SK-N-SH (cell line): Measurements from ENCODE around the gene MADD. TPM values are rescaled to one million over a fixed set of nuclear protein-coding genes. Genes with fewer than 3 reads are reported as not detected.

Source experiments
- CTCF ChIA-PET: fragments of 300-600, 350-600 bp; formaldehyde crosslinking; extraction: SDS; loops from one replicate; lab custom pipeline; 2021; lab: Yijun Ruan, JAX
- POLR2A ChIA-PET: fragments of 350-600 bp; sonication (Branson Sonifier 250); formaldehyde crosslinking; extraction: SDS; loops from one replicate; lab custom pipeline; 2020; ENCODE audit warnings: antibody characterized with exemption, inconsistent platforms; lab: Yijun Ruan, JAX
- DNase-seq: peaks from one replicate; pipeline ENCODE4 v3.0.0; 2012
- H2AFZ ChIP-seq: fragments of 200-600 bp; sonication (generic); 2 replicates; pipeline ENCODE4 v1.8.1; 2016; ENCODE audit warnings: antibody characterized with exemption, mild to moderate bottlenecking, low read depth
- H3F3A ChIP-seq: fragments of 200-600 bp; sonication (generic); replicated peaks from 2 replicates; pipeline ENCODE3; 2016; ENCODE audit warnings: antibody characterized with exemption, mild to moderate bottlenecking; ENCODE audit not compliant: insufficient read depth
- H3K27ac ChIP-seq, 2 experiments: fragments of 200-500 bp in 1 of 2; fragments of 200-600 bp in 1 of 2; sonication (Bioruptor generic) in 1 of 2; sonication (generic), shearing (Covaris generic) in 1 of 2; 2 replicates each; pipeline versions ENCODE4 v1.5.1 to v1.6.1; 2014 to 2016; ENCODE audit warnings: low read depth in 2 of 2, inconsistent platforms in 1 of 2, low read length in 1 of 2, mild to moderate bottlenecking in 1 of 2, mixed read lengths in 1 of 2
- H3K27me3 ChIP-seq: fragments of 200-600 bp; sonication (generic), shearing (Covaris generic); 2 replicates; pipeline ENCODE4 v1.6.1; 2016; ENCODE audit warnings: mixed run types; ENCODE audit not compliant: insufficient read depth
- H3K36me3 ChIP-seq, 2 experiments: fragments of 200-500 bp in 1 of 2; fragments of 200-600 bp in 1 of 2; sonication (Bioruptor generic) in 1 of 2; sonication (generic) in 1 of 2; replicated peaks in 1 of 2; 2 replicates each; pipeline versions ENCODE3 to v1.5.1; 2014 to 2016; ENCODE audit warnings: low read length in 1 of 2, mild to moderate bottlenecking in 1 of 2; ENCODE audit not compliant: insufficient read depth in 2 of 2, control insufficient read depth in 1 of 2
- H3K4me1 ChIP-seq, 2 experiments: fragments of 200-500 bp in 1 of 2; fragments of 200-600 bp in 1 of 2; sonication (Bioruptor generic) in 1 of 2; sonication (generic), shearing (Covaris generic) in 1 of 2; 2 replicates each; pipeline versions ENCODE4 v1.5.1 to v1.6.1; 2014 to 2016; ENCODE audit warnings: low read depth in 1 of 2, low read length in 1 of 2, mixed run types in 1 of 2; ENCODE audit not compliant: insufficient read depth in 2 of 2, control insufficient read depth in 1 of 2
- H3K4me2 ChIP-seq: fragments of 200-600 bp; sonication (generic), shearing (Covaris generic); 2 replicates; pipeline ENCODE4 v1.6.1; 2017; ENCODE audit warnings: mixed run types
- H3K4me3 ChIP-seq, 2 experiments: fragments of 200-500 bp in 1 of 2; fragments of 200-600 bp in 1 of 2; sonication (Bioruptor generic) in 1 of 2; sonication (generic), shearing (Covaris generic) in 1 of 2; 2 replicates each; pipeline versions ENCODE4 v1.5.1 to v1.8.1; 2014 to 2016; ENCODE audit warnings: low read depth in 2 of 2, inconsistent platforms in 1 of 2, low read length in 1 of 2, mild to moderate bottlenecking in 1 of 2, mixed read lengths in 1 of 2, moderate library complexity in 1 of 2
- H3K79me2 ChIP-seq: fragments of 200-600 bp; sonication (generic); 2 replicates; pipeline ENCODE4 v1.8.1; 2017; ENCODE audit warnings: mild to moderate bottlenecking; ENCODE audit not compliant: insufficient read depth
- H3K9ac ChIP-seq: fragments of 200-600 bp; sonication (generic); 2 replicates; pipeline ENCODE4 v1.6.1; 2017; ENCODE audit warnings: mixed run types
- H3K9me2 ChIP-seq: fragments of 200-600 bp; sonication (generic); 2 replicates; pipeline ENCODE4 v1.6.1; 2017; ENCODE audit warnings: mixed run types
- H3K9me3 ChIP-seq: fragments of 200-600 bp; sonication (generic); 2 replicates; pipeline ENCODE4 v1.6.1; 2017; ENCODE audit warnings: mixed run types, mild to moderate bottlenecking, moderate library complexity
- H4K20me1 ChIP-seq: fragments of 200-600 bp; sonication (generic); 2 replicates; pipeline ENCODE4 v1.6.1; 2017; ENCODE audit warnings: mild to moderate bottlenecking, mixed run types; ENCODE audit not compliant: insufficient read depth
- CHD2 ChIP-seq: fragments of 150-350 bp; IDR thresholded peaks from 2 replicates; pipeline ENCODE4 v1.6.1; 2018; ENCODE audit warnings: low read length; ENCODE audit not compliant: partially characterized antibody
- ELF1 ChIP-seq: IDR thresholded peaks from 2 replicates; pipeline ENCODE4 v1.4.0; 2012
- EZH2phosphoT487 ChIP-seq: fragments of 200-600 bp; sonication (generic); IDR thresholded peaks from 2 replicates; pipeline ENCODE4 v1.6.1; 2017; ENCODE audit warnings: low read depth, mixed run types, mild to moderate bottlenecking, antibody characterized with exemption, moderate library complexity, borderline replicate concordance
- FOSL2 ChIP-seq: IDR thresholded peaks from 2 replicates; pipeline ENCODE4 v1.4.0; 2012; ENCODE audit warnings: low read depth, mild to moderate bottlenecking, moderate library complexity, borderline replicate concordance
- FOXJ3 ChIP-seq: sonication (generic); formaldehyde crosslinking; IDR thresholded peaks from 2 replicates; pipeline ENCODE4 v1.5.1; 2020; ENCODE audit warnings: mild to moderate bottlenecking, missing genetic modification reagents
- GABPA ChIP-seq: IDR thresholded peaks from 2 replicates; pipeline ENCODE4 v1.4.0; 2012; ENCODE audit warnings: low read depth, mild to moderate bottlenecking
- JUND ChIP-seq: IDR thresholded peaks from 2 replicates; pipeline ENCODE4 v1.4.0; 2012
- NFIC ChIP-seq: IDR thresholded peaks from 2 replicates; pipeline ENCODE4 v1.4.0; 2012; ENCODE audit warnings: borderline replicate concordance
- NRF1 ChIP-seq: IDR thresholded peaks from 2 replicates; pipeline ENCODE4 v1.6.1; 2012; ENCODE audit warnings: low read depth, mild to moderate bottlenecking, low read length
- RAD21 ChIP-seq: IDR thresholded peaks from 2 replicates; pipeline ENCODE4 v1.6.1; 2012; ENCODE audit warnings: mild to moderate bottlenecking, low read length
- RCOR1 ChIP-seq: fragments of 150-350 bp; IDR thresholded peaks from 2 replicates; pipeline ENCODE4 v1.6.1; 2017; ENCODE audit warnings: antibody characterized with exemption, low read length
- RFX5 ChIP-seq: IDR thresholded peaks from 2 replicates; pipeline ENCODE4 v1.6.1; 2012; ENCODE audit warnings: mild to moderate bottlenecking, improper control_type of control experiment, low read length
- SIN3A ChIP-seq: IDR thresholded peaks from 2 replicates; pipeline ENCODE4 v1.6.1; 2012; ENCODE audit warnings: low read depth, mild to moderate bottlenecking, low read length, moderate library complexity, borderline replicate concordance
- WGBS: methylation state at CpG from one replicate; pipeline ENCODE4 v1.1.6; 2017; ENCODE audit warnings: low lambda C conversion rate; 5-methylcytosine and 5-hydroxymethylcytosine counted together
- polyA plus RNA-seq, 3 experiments: library from polyadenylated mRNA; depleted of rRNA; stranded (reverse); fragments of >200 nt; gene quantifications; 2 replicates each; pipeline ENCODE4 v1.2.3, GENCODE V29; 2012
- TF ChIP-seq, protein P1 (sequence below): IDR thresholded peaks from 2 replicates; pipeline ENCODE4 v1.4.0; 2012; ENCODE audit warnings: low read depth, borderline replicate concordance
- TF ChIP-seq, protein P2 (sequence below): fragments of 150-350 bp; IDR thresholded peaks from 2 replicates; pipeline ENCODE4 v1.6.1; 2017; ENCODE audit warnings: antibody characterized with exemption, low read length, low read depth, borderline replicate concordance

Gene MADD
- polyA plus RNA-seq, 1 of the 3 experiments (the other 2 are of a cell fraction) = 16.4 TPM

DNA sequence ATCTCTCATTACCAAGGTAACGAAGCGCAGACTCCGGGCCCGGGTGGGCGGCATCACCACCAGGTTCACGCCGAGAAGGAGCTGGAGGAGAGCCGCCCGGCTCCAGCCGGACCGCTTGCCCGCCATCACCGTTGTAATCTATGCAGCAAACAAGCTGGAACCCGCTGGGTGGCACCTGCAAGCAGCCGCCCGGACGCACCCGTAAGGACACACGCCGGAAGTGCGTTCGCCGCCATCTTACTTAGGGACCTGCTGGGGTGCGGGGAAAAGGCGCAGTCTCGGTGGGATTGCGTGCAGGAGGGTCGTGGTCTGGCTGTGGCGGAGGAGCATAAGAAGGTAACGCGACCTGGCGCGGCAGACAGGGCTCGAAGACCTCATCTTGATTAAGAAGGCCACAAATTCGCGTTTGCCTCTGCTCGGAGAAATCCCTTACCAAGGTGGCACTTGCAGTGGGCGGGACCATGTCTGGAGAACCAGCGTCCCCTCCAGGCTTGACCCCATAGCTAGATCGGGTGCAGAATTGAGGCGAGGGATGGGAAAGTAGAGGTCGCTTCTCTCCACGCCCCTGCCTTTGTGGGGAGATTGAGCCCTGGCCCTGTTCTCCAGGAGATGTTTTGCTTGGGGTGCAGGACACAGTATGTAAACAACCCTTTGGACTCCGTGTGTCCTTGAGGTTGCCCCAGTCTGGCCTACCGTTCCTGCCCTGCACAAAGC, 21.1 kb upstream of the MADD start, which contains the start of gene ACP2 (continued):
- TF ChIP-seq RFX5 (no peak), RAD21 (peak; percentile 10; the same call in 1 of the 2 replicates), JUND (no peak), NRF1 (no peak), FOSL2 (no peak), FOXJ3 (CRISPR knock-in tag) (no peak), ELF1 (0 out of 2 replicates have a peak, but pooled peaks have one; percentile 61), GABPA (peak; percentile 97)

DNA sequence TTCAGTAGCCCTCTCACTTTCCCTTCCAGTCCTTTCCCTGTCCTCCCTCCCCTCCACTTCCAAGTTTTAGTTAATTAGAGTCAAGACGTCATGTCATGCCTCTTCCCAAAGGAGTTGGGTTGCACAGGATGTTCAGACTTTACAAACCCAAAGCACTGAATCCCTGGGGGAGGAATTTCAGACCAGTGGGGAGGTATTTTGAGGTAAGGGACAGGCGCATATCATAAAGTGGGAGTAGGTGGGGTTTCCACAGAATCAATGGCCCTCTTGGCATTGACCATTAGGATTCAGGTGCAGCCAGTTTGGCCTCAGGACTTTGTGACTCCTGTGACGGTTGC, 20.6 kb upstream of the MADD start:
- WGBS = 49% methylated on average over 3 of the region's 3 CpGs
- peak overlapping the region; percentile 92; the same call in 1 of the 2 replicates for H2AFZ ChIP-seq
- peak overlapping the region; percentile 92 for H3K9ac ChIP-seq
- CTCF ChIA-PET = interaction anchor here (0.9 to 4.2 kb wide), 10 partner anchors 9 to 144 kb away, joined by 3 to 38 read pairs (median 18); partner anchors contain the start of genes ARFGAP2, DDB2, NR1H3 and PACSIN3
- POLR2A ChIA-PET = interaction anchor here (0.9 to 3.4 kb wide), 11 partner anchors 10 to 72 kb away, joined by 3 to 48 read pairs (median 8); partner anchors contain the start of genes ARFGAP2, DDB2 and PACSIN3
- no peak for DNase-seq
- H3K4me1 ChIP-seq = peaks cover 12 to 18% of the 10 kb centered on the region in 2 experiments
- peaks cover 4 to 11% of the 10 kb centered on the region in 2 experiments for H3K36me3 ChIP-seq
- no peaks in the 10 kb centered on the region for H3K27me3 ChIP-seq
- no peaks in the 10 kb centered on the region for H3K9me3 ChIP-seq
- H3K4me2 ChIP-seq = peak overlapping the region; percentile 88
- H3K4me3 ChIP-seq = peak overlapping the region; percentile 75 to 92
- peak overlapping the region in 1 of 2 experiments; percentile 96; a peak in 2 of 4 replicates for H3K27ac ChIP-seq
- no peaks in the 10 kb centered on the region for H4K20me1 ChIP-seq
- no peak for TF ChIP-seq CHD2
- TF ChIP-seq RAD21 = no peak
- no peak for TF ChIP-seq RCOR1
- no peak for TF ChIP-seq GABPA
- TF ChIP-seq NFIC = no peak
- no peak for TF ChIP-seq FOSL2
- TF ChIP-seq FOXJ3 (CRISPR knock-in tag) = no peak
- no peak for TF ChIP-seq SIN3A
- TF ChIP-seq, protein P1, sequence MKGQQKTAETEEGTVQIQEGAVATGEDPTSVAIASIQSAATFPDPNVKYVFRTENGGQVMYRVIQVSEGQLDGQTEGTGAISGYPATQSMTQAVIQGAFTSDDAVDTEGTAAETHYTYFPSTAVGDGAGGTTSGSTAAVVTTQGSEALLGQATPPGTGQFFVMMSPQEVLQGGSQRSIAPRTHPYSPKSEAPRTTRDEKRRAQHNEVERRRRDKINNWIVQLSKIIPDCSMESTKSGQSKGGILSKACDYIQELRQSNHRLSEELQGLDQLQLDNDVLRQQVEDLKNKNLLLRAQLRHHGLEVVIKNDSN = no peak
- no peak for TF ChIP-seq EZH2phosphoT487
- TF ChIP-seq, protein P2, sequence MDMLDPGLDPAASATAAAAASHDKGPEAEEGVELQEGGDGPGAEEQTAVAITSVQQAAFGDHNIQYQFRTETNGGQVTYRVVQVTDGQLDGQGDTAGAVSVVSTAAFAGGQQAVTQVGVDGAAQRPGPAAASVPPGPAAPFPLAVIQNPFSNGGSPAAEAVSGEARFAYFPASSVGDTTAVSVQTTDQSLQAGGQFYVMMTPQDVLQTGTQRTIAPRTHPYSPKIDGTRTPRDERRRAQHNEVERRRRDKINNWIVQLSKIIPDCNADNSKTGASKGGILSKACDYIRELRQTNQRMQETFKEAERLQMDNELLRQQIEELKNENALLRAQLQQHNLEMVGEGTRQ = no peak
- H3K79me2 ChIP-seq = peaks cover 19% of the 10 kb centered on the region
- H3K9me2 ChIP-seq = no peaks in the 10 kb centered on the region
- H3F3A ChIP-seq = no peaks in the 10 kb centered on the region
